Tibial nerve (tissue), 4 donors: ENCODE data around the gene TMEFF2. TPM values are rescaled to one million over a fixed set of nuclear protein-coding genes. Genes with fewer than 3 reads are reported as not detected.

Source experiments
- DNase-seq, 2 donors: peaks; one replicate each; pipeline ENCODE4 v3.0.0-alpha.2; 2019; ENCODE audit warnings: low spot score in 2 of 2
- H3K27ac ChIP-seq, 4 donors: fragments of 200-600 bp; sonication (generic) in 3 of 4; one replicate each; pipeline ENCODE4 v1.5.1; 2017 to 2019; ENCODE audit warnings: mild to moderate bottlenecking in 1 of 4
- H3K27me3 ChIP-seq, 2 donors: fragments of 200-600 bp; sonication (generic) in 1 of 2; one replicate each; pipeline versions ENCODE4 v1.5.1 to v1.6.0; 2017 to 2019
- H3K36me3 ChIP-seq, 3 donors: fragments of 200-600 bp; sonication (generic); one replicate each; pipeline ENCODE4 v1.5.1; 2018 to 2019
- H3K4me1 ChIP-seq, 4 donors: fragments of 200-600 bp; sonication (generic) in 3 of 4; one replicate each; pipeline ENCODE4 v1.5.1; 2017 to 2019
- H3K4me3 ChIP-seq, 4 donors: fragments of 200-600 bp; sonication (generic) in 3 of 4; one replicate each; pipeline ENCODE4 v1.5.1; 2017 to 2019; ENCODE audit warnings: mild to moderate bottlenecking in 1 of 4, moderate library complexity in 1 of 4
- H3K9me3 ChIP-seq, 4 donors: fragments of 200-600 bp; sonication (generic) in 3 of 4; one replicate each; pipeline ENCODE4 v1.5.1; 2017 to 2019
- CTCF ChIP-seq, 5 experiments: fragments of 200-600 bp in 3 of 5; fragments of 450-650 bp in 2 of 5; sonication (generic) in 3 of 5; IDR thresholded peaks; one replicate each; pipeline ENCODE4 v1.5.1; 2016 to 2019; ENCODE audit warnings: antibody characterized with exemption in 5 of 5, mild to moderate bottlenecking in 3 of 5, moderate library complexity in 2 of 5
- EP300 ChIP-seq, 2 donors: sonication (generic); formaldehyde crosslinking; IDR thresholded peaks; one replicate each; pipeline ENCODE4 v1.6.1; 2017; ENCODE audit warnings: antibody characterized with exemption in 2 of 2, mild to moderate bottlenecking in 1 of 2
- POLR2A ChIP-seq, 2 donors: fragments of 450-650 bp; IDR thresholded peaks; one replicate each; pipeline ENCODE4 v1.6.1; 2017; ENCODE audit warnings: antibody characterized with exemption in 2 of 2, mild to moderate bottlenecking in 2 of 2, moderate library complexity in 2 of 2
- WGBS, 2 donors: methylation state at CpG; one replicate each; pipeline ENCODE4 v1.1.5; 2018; 5-methylcytosine and 5-hydroxymethylcytosine counted together
- total RNA-seq, 4 donors: library from RNA; depleted of rRNA; stranded (reverse); fragments of >200 nt; gene quantifications; one replicate each; pipeline ENCODE4 v1.1.0, GENCODE V29; 2016

The TMEFF2 gene
- total RNA-seq, 4 donors from 2014 or later, result not detected

- TF ChIP-seq POLR2A (IDR thresholded peaks at IDR 0.05) (no peak), EP300 (IDR thresholded peaks at IDR 0.05) (no peak), CTCF (IDR thresholded peaks at IDR 0.05) (no peak)
- Histone ChIP-seq H3K9me3 (no peaks in the 10 kb centered on the region), H3K36me3 (no peaks in the 10 kb centered on the region), H3K4me3 (peak overlapping the region in 2 of 4 donors; percentile 51 to 53), H3K27ac (no peak overlapping the region), H3K4me1 (peaks cover 0 to 40% (median 30%) of the 10 kb centered on the region in 4 donors), H3K27me3 (peaks cover 7 to 94% of the 10 kb centered on the region in 2 donors)
- 14 to 18% methylated on average over 14 of the region's 14 CpGs for WGBS, 2 donors
- no peak for DNase-seq
Observed at GRCh38 chr2:192196421-192197194, 1.9 kb upstream of the TMEFF2 start.

GRCh38 chr2:192195548-192196418, 1.1 kb upstream of the TMEFF2 start:
- Histone ChIP-seq H3K4me1 (peaks cover 0 to 40% (median 30%) of the 10 kb centered on the region in 4 donors), H3K27me3 (peaks cover 7 to 98% of the 10 kb centered on the region in 2 donors), H3K9me3 (no peaks in the 10 kb centered on the region), H3K27ac (no peak overlapping the region), H3K36me3 (no peaks in the 10 kb centered on the region), H3K4me3 (peak overlapping the region; percentile 23 to 53 (median 44))
- 1 to 2% methylated on average over 27 to 44 of the region's 44 CpGs for WGBS, 2 donors
- no peak for TF ChIP-seq CTCF (IDR thresholded peaks at IDR 0.05)
- no peak for TF ChIP-seq POLR2A (IDR thresholded peaks at IDR 0.05)
- no peak for TF ChIP-seq EP300 (IDR thresholded peaks at IDR 0.05)
- no peak for DNase-seq

- Histone ChIP-seq H3K27ac (no peak overlapping the region), H3K27me3 (peaks cover 7 to 85% of the 10 kb centered on the region in 2 donors), H3K36me3 (no peaks in the 10 kb centered on the region), H3K9me3 (no peaks in the 10 kb centered on the region), H3K4me1 (peaks cover 0 to 40% (median 30%) of the 10 kb centered on the region in 4 donors), H3K4me3 (peak overlapping the region; percentile 23 to 53 (median 44))
- DNase-seq, result no peak
- 1 to 3% methylated on average over 30 to 42 of the region's 48 CpGs for WGBS, 2 donors
- no peak for TF ChIP-seq CTCF (IDR thresholded peaks at IDR 0.05)
- TF ChIP-seq POLR2A (IDR thresholded peaks at IDR 0.05), result no peak
Observed at GRCh38 chr2:192194265-192194865, 368 bp downstream of the TMEFF2 start.

GRCh38 chr2:192190474-192190873, 4.3 kb downstream of the TMEFF2 start:
- TF ChIP-seq EP300 (IDR thresholded peaks at IDR 0.05) (no peak), CTCF (IDR thresholded peaks at IDR 0.05) (peak in 2 of 5 experiments; percentile 16 to 24), POLR2A (IDR thresholded peaks at IDR 0.05) (no peak)
- DNase-seq, result no peak
- H3K4me1 ChIP-seq, result peaks cover 0 to 25% (median 16%) of the 10 kb centered on the region in 4 donors
- H3K27ac ChIP-seq, result no peak overlapping the region
- no peak overlapping the region for H3K4me3 ChIP-seq
- H3K36me3 ChIP-seq, result no peaks in the 10 kb centered on the region
- no peaks in the 10 kb centered on the region for H3K9me3 ChIP-seq
- H3K27me3 ChIP-seq, result peaks cover 0 to 61% of the 10 kb centered on the region in 2 donors
- 40 to 48% methylated on average over 1 of the region's 1 CpG for WGBS, 2 donors
